HG03521 (cell line): ENCODE measurements around the gene CCDC157.
"Not testable (repeated sequence)": the region's sequence is repeated elsewhere in the genome, so short reads cannot be mapped to it uniquely, and the experiment has no call there.

Source experiments
- ATAC-seq: cut with Tn5 transposase; IDR thresholded peaks from one replicate; pipeline ENCODE4 v1.9.1; 2021; ENCODE audit warnings: mild to moderate bottlenecking, moderate library complexity; ENCODE audit not compliant: unreplicated experiment

The CCDC157 gene

GRCh38 chr22:30325724-30326254 lies 31.0 kb upstream of the CCDC157 start:
- ATAC-seq = no peak

GRCh38 chr22:30326255-30326705 lies 30.5 kb upstream of the CCDC157 start:
- peak; percentile 16 for ATAC-seq

- ATAC-seq = peak; percentile 82
These were observed 30.0 kb upstream of the CCDC157 start, which contains the start of gene TBC1D10A for GRCh38 chr22:30326706-30327362. Gene TBC1D10A, minus strand, starts transcription at chr22:30326941. Its CDS starts 60 bp downstream, at chr22:30326881.

- ATAC-seq = no peak
These were observed 28.9 kb upstream of the CCDC157 start for GRCh38 chr22:30327864-30328345.

GRCh38 chr22:30328466-30329049 lies 28.2 kb upstream of the CCDC157 start:
- ATAC-seq = no peak

- no peak for ATAC-seq
These were observed 24.3 kb upstream of the CCDC157 start for GRCh38 chr22:30332551-30332950.

- no peak for ATAC-seq
These were observed 23.7 kb upstream of the CCDC157 start for GRCh38 chr22:30332994-30333706.

- no peak for ATAC-seq
These were observed 23.1 kb upstream of the CCDC157 start for GRCh38 chr22:30333707-30334087.

- ATAC-seq = no peak
These were observed 22.2 kb upstream of the CCDC157 start for GRCh38 chr22:30334646-30335045.

GRCh38 chr22:30335236-30335635 lies 21.6 kb upstream of the CCDC157 start:
- no peak for ATAC-seq

GRCh38 chr22:30336752-30337460 lies 19.9 kb upstream of the CCDC157 start:
- ATAC-seq = no peak

- no peak for ATAC-seq
These were observed 19.4 kb upstream of the CCDC157 start for GRCh38 chr22:30337461-30337778.

- ATAC-seq = not testable (repeated sequence)
These were observed 18.5 kb upstream of the CCDC157 start for GRCh38 chr22:30338341-30338740.

GRCh38 chr22:30338802-30339201 lies 18.0 kb upstream of the CCDC157 start:
- no peak for ATAC-seq

- no peak for ATAC-seq
These were observed 15.7 kb upstream of the CCDC157 start for GRCh38 chr22:30340911-30341685.

- no peak for ATAC-seq
These were observed 12.2 kb upstream of the CCDC157 start for GRCh38 chr22:30344447-30345200.

GRCh38 chr22:30347255-30347892 lies 9.4 kb upstream of the CCDC157 start:
- no peak for ATAC-seq

GRCh38 chr22:30348404-30348803 lies 8.4 kb upstream of the CCDC157 start:
- ATAC-seq = no peak

GRCh38 chr22:30348809-30349208 lies 8.0 kb upstream of the CCDC157 start:
- no peak for ATAC-seq
